SK-N-SH (cell line): Measurements from ENCODE around the gene UCN2. TPM values are rescaled to one million over a fixed set of nuclear protein-coding genes. Genes with fewer than 3 reads are reported as not detected.
"Not testable (repeated sequence)": the region's sequence is repeated elsewhere in the genome, so short reads cannot be mapped to it uniquely, and the experiment has no call there.

Experiments used
- CTCF ChIA-PET: fragments of 300-600, 350-600 bp; formaldehyde crosslinking; extraction: SDS; loops from one replicate; lab custom pipeline; 2021; lab: Yijun Ruan, JAX
- POLR2A ChIA-PET: fragments of 350-600 bp; sonication (Branson Sonifier 250); formaldehyde crosslinking; extraction: SDS; loops from one replicate; lab custom pipeline; 2020; ENCODE audit warnings: antibody characterized with exemption, inconsistent platforms; lab: Yijun Ruan, JAX
- DNase-seq: peaks from one replicate; pipeline ENCODE4 v3.0.0; 2012
- H2AFZ ChIP-seq: fragments of 200-600 bp; sonication (generic); 2 replicates; pipeline ENCODE4 v1.8.1; 2016; ENCODE audit warnings: antibody characterized with exemption, mild to moderate bottlenecking, low read depth
- H3F3A ChIP-seq: fragments of 200-600 bp; sonication (generic); replicated peaks from 2 replicates; pipeline ENCODE3; 2016; ENCODE audit warnings: antibody characterized with exemption, mild to moderate bottlenecking; ENCODE audit not compliant: insufficient read depth
- H3K27ac ChIP-seq, 2 experiments: fragments of 200-500 bp in 1 of 2; fragments of 200-600 bp in 1 of 2; sonication (Bioruptor generic) in 1 of 2; sonication (generic), shearing (Covaris generic) in 1 of 2; 2 replicates each; pipeline versions ENCODE4 v1.5.1 to v1.6.1; 2014 to 2016; ENCODE audit warnings: low read depth in 2 of 2, inconsistent platforms in 1 of 2, low read length in 1 of 2, mild to moderate bottlenecking in 1 of 2, mixed read lengths in 1 of 2
- H3K27me3 ChIP-seq: fragments of 200-600 bp; sonication (generic), shearing (Covaris generic); 2 replicates; pipeline ENCODE4 v1.6.1; 2016; ENCODE audit warnings: mixed run types; ENCODE audit not compliant: insufficient read depth
- H3K36me3 ChIP-seq, 2 experiments: fragments of 200-500 bp in 1 of 2; fragments of 200-600 bp in 1 of 2; sonication (Bioruptor generic) in 1 of 2; sonication (generic) in 1 of 2; replicated peaks in 1 of 2; 2 replicates each; pipeline versions ENCODE3 to v1.5.1; 2014 to 2016; ENCODE audit warnings: low read length in 1 of 2, mild to moderate bottlenecking in 1 of 2; ENCODE audit not compliant: insufficient read depth in 2 of 2, control insufficient read depth in 1 of 2
- H3K4me1 ChIP-seq, 2 experiments: fragments of 200-500 bp in 1 of 2; fragments of 200-600 bp in 1 of 2; sonication (Bioruptor generic) in 1 of 2; sonication (generic), shearing (Covaris generic) in 1 of 2; 2 replicates each; pipeline versions ENCODE4 v1.5.1 to v1.6.1; 2014 to 2016; ENCODE audit warnings: low read depth in 1 of 2, low read length in 1 of 2, mixed run types in 1 of 2; ENCODE audit not compliant: insufficient read depth in 2 of 2, control insufficient read depth in 1 of 2
- H3K4me2 ChIP-seq: fragments of 200-600 bp; sonication (generic), shearing (Covaris generic); 2 replicates; pipeline ENCODE4 v1.6.1; 2017; ENCODE audit warnings: mixed run types
- H3K4me3 ChIP-seq, 2 experiments: fragments of 200-500 bp in 1 of 2; fragments of 200-600 bp in 1 of 2; sonication (Bioruptor generic) in 1 of 2; sonication (generic), shearing (Covaris generic) in 1 of 2; 2 replicates each; pipeline versions ENCODE4 v1.5.1 to v1.8.1; 2014 to 2016; ENCODE audit warnings: low read depth in 2 of 2, inconsistent platforms in 1 of 2, low read length in 1 of 2, mild to moderate bottlenecking in 1 of 2, mixed read lengths in 1 of 2, moderate library complexity in 1 of 2
- H3K79me2 ChIP-seq: fragments of 200-600 bp; sonication (generic); 2 replicates; pipeline ENCODE4 v1.8.1; 2017; ENCODE audit warnings: mild to moderate bottlenecking; ENCODE audit not compliant: insufficient read depth
- H3K9ac ChIP-seq: fragments of 200-600 bp; sonication (generic); 2 replicates; pipeline ENCODE4 v1.6.1; 2017; ENCODE audit warnings: mixed run types
- H3K9me2 ChIP-seq: fragments of 200-600 bp; sonication (generic); 2 replicates; pipeline ENCODE4 v1.6.1; 2017; ENCODE audit warnings: mixed run types
- H3K9me3 ChIP-seq: fragments of 200-600 bp; sonication (generic); 2 replicates; pipeline ENCODE4 v1.6.1; 2017; ENCODE audit warnings: mixed run types, mild to moderate bottlenecking, moderate library complexity
- H4K20me1 ChIP-seq: fragments of 200-600 bp; sonication (generic); 2 replicates; pipeline ENCODE4 v1.6.1; 2017; ENCODE audit warnings: mild to moderate bottlenecking, mixed run types; ENCODE audit not compliant: insufficient read depth
- ELF1 ChIP-seq: IDR thresholded peaks from 2 replicates; pipeline ENCODE4 v1.4.0; 2012
- EP300 ChIP-seq, 2 experiments: IDR thresholded peaks; 2 replicates each; pipeline versions ENCODE4 v1.4.0 to v1.6.1; 2012; ENCODE audit warnings: borderline replicate concordance in 1 of 2, low read depth in 1 of 2, low read length in 1 of 2
- EZH2phosphoT487 ChIP-seq: fragments of 200-600 bp; sonication (generic); IDR thresholded peaks from 2 replicates; pipeline ENCODE4 v1.6.1; 2017; ENCODE audit warnings: low read depth, mixed run types, mild to moderate bottlenecking, antibody characterized with exemption, moderate library complexity, borderline replicate concordance
- FOSL2 ChIP-seq: IDR thresholded peaks from 2 replicates; pipeline ENCODE4 v1.4.0; 2012; ENCODE audit warnings: low read depth, mild to moderate bottlenecking, moderate library complexity, borderline replicate concordance
- FOXJ3 ChIP-seq: sonication (generic); formaldehyde crosslinking; IDR thresholded peaks from 2 replicates; pipeline ENCODE4 v1.5.1; 2020; ENCODE audit warnings: mild to moderate bottlenecking, missing genetic modification reagents
- RAD21 ChIP-seq: IDR thresholded peaks from 2 replicates; pipeline ENCODE4 v1.6.1; 2012; ENCODE audit warnings: mild to moderate bottlenecking, low read length
- REST ChIP-seq: IDR thresholded peaks from 2 replicates; pipeline ENCODE4 v1.6.1; 2012; ENCODE audit warnings: mild to moderate bottlenecking, low read depth, low read length, moderate library complexity
- WGBS: methylation state at CpG from one replicate; pipeline ENCODE4 v1.1.6; 2017; ENCODE audit warnings: low lambda C conversion rate; 5-methylcytosine and 5-hydroxymethylcytosine counted together
- polyA plus RNA-seq, 3 experiments: library from polyadenylated mRNA; depleted of rRNA; stranded (reverse); fragments of >200 nt; gene quantifications; 2 replicates each; pipeline ENCODE4 v1.2.3, GENCODE V29; 2012

Gene UCN2
- polyA plus RNA-seq, 1 of the 3 experiments (the other 2 are of a cell fraction), result 0.69 TPM

- Histone ChIP-seq H4K20me1 (no peaks in the 10 kb centered on the region), H3K9me3 (no peaks in the 10 kb centered on the region), H3K79me2 (peaks cover 15% of the 10 kb centered on the region; the same call in 1 of the 2 replicates), H3K4me2 (no peak overlapping the region), H3K4me1 (peaks cover 7 to 27% of the 10 kb centered on the region in 2 experiments; a peak in 2 of 4 replicates), H3F3A (peaks cover 2% of the 10 kb centered on the region), H2AFZ (no peak overlapping the region), H3K9me2 (no peaks in the 10 kb centered on the region), H3K27me3 (no peaks in the 10 kb centered on the region), H3K27ac (no peak overlapping the region), H3K9ac (no peak overlapping the region), H3K4me3 (no peak overlapping the region), H3K36me3 (peaks cover 2 to 4% of the 10 kb centered on the region in 2 experiments)
- WGBS, result 92% methylated on average over 7 of the region's 14 CpGs
- DNase-seq, result no peak
- ChIA-PET CTCF (interaction anchor here (0.7 to 12.6 kb wide), 4 partner anchors 87 to 151 kb away, joined by 3 to 136 read pairs (median 10); a partner anchor contains a TSS), POLR2A (interaction anchor here (0.7 kb wide), 1 partner anchor 10 kb away, joined by 3 read pairs; no protein-coding TSS in a partner anchor)
- TF ChIP-seq REST (no peak), ELF1 (no peak), FOSL2 (no peak), RAD21 (no peak), FOXJ3 (CRISPR knock-in tag) (no peak), EZH2phosphoT487 (no peak), EP300 (IDR thresholded peaks at IDR 0.05; ENCODE audit: borderline replicate concordance in 1 of 2, low read depth in 1 of 2, low read length in 1 of 2) (no peak)
Observed at GRCh38 chr3:48552111-48552951, 11.2 kb downstream of the UCN2 start.

- H3K36me3 ChIP-seq, H3K27ac ChIP-seq, H2AFZ ChIP-seq, DNase-seq, H3F3A ChIP-seq, H3K9me3 ChIP-seq, H3K4me2 ChIP-seq, H3K9me2 ChIP-seq, H3K9ac ChIP-seq, POLR2A ChIA-PET, H3K27me3 ChIP-seq, H4K20me1 ChIP-seq, H3K4me3 ChIP-seq: not testable (repeated sequence)
- Histone ChIP-seq H3K79me2 (peaks cover 15% of the 10 kb centered on the region; the same call in 1 of the 2 replicates), H3K4me1 (peaks cover 5 to 24% of the 10 kb centered on the region in 2 experiments; a peak in 1 of 4 replicates)
- 81% methylated on average over 6 of the region's 7 CpGs for WGBS
- CTCF ChIA-PET, result interaction anchor here (0.7 to 12.6 kb wide), 3 partner anchors 87 to 116 kb away, joined by 3 to 136 read pairs (median 17); a partner anchor contains a TSS
Observed at GRCh38 chr3:48551651-48552050, 11.9 kb downstream of the UCN2 start.
